ENCODE measurements around the gene PLCXD3. TPM values are rescaled to one million over a fixed set of nuclear protein-coding genes. Genes with fewer than 3 reads are reported as not detected.

Gene PLCXD3
- total and polyA plus RNA-seq, 2 of the 8 experiments (the other 6 are each of a cell fraction or from before 2014, with no cell fraction given) = 0.03 to 0.07 TPM

- Histone ChIP-seq H3K4me1 (replicated peaks in 1 of 4; ENCODE audit: control insufficient read depth in 3 of 4, insufficient read depth in 4 of 4, low read length in 3 of 4) (no peaks in the 10 kb centered on the region), H2AK5ac (ENCODE audit: low read depth, low read length) (no peak overlapping the region), H3K23me2 (ENCODE audit: low read depth, low read length) (no peaks in the 10 kb centered on the region; the same call in 1 of the 2 replicates), H3K23ac (ENCODE audit: insufficient read length) (no peak overlapping the region), H4K8ac (ENCODE audit: extremely low read depth, insufficient read depth, low read length) (no peak overlapping the region), H3K9ac (replicated peaks in 1 of 4; ENCODE audit: extremely low read depth in 1 of 4, low read depth in 3 of 4, low read length in 3 of 4) (no peak overlapping the region), H3K27me3 (replicated peaks in 1 of 4; ENCODE audit: control insufficient read depth in 3 of 4, extremely low read depth in 1 of 4, insufficient read depth in 3 of 4, low read length in 3 of 4) (no peaks in the 10 kb centered on the region), H3K18ac (ENCODE audit: extremely low read depth, low read length) (no peak overlapping the region), H3K4me3 (ENCODE audit: extremely low read depth in 1 of 4, insufficient read depth in 2 of 4, low read depth in 3 of 4, low read length in 4 of 4) (no peak overlapping the region), H2BK15ac (ENCODE audit: low read length) (no peak overlapping the region), H2BK120ac (replicated peaks; ENCODE audit: low read depth, low read length) (no peak overlapping the region), H2BK5ac (ENCODE audit: low read depth, low read length) (no peak overlapping the region), H3K79me2 (ENCODE audit: control insufficient read depth in 1 of 2, insufficient read depth in 2 of 2, low read length in 2 of 2) (no peaks in the 10 kb centered on the region), H4K20me1 (replicated peaks in 1 of 2; ENCODE audit: control insufficient read depth in 1 of 2, insufficient read depth in 2 of 2, low read length in 2 of 2) (no peaks in the 10 kb centered on the region), H4K91ac (replicated peaks; ENCODE audit: insufficient read length, low read length) (no peak overlapping the region), H3K9me3 (ENCODE audit: insufficient read depth in 2 of 2, low read depth in 1 of 2, low read length in 1 of 2) (no peaks in the 10 kb centered on the region), H2BK12ac (ENCODE audit: low read depth, low read length) (no peak overlapping the region), H3K27ac (ENCODE audit: low read depth, low read length) (no peak overlapping the region), H4K5ac (ENCODE audit: insufficient read length, low read depth, low read length) (no peak overlapping the region), H3K14ac (ENCODE audit: insufficient read length) (no peak overlapping the region), H3K4ac (replicated peaks; ENCODE audit: insufficient read length, low read depth, low read length) (no peak overlapping the region), H3K4me2 (ENCODE audit: insufficient read depth in 1 of 2, low read depth in 2 of 2, low read length in 2 of 2) (no peak overlapping the region), H2AFZ (ENCODE audit: low read length) (no peak overlapping the region), H3K36me3 (ENCODE audit: control insufficient read depth in 2 of 4, insufficient read depth in 4 of 4, low read length in 3 of 4) (no peaks in the 10 kb centered on the region), H3K79me1 (ENCODE audit: low read depth, low read length) (no peaks in the 10 kb centered on the region), H2BK20ac (ENCODE audit: low read length) (no peak overlapping the region), H3K56ac (replicated peaks; ENCODE audit: insufficient read length, low read depth, low read length) (no peak overlapping the region)
- ChIA-PET POLR2A (ENCODE audit: partially characterized antibody) (no interaction called here), CTCF (ENCODE audit: partially characterized antibody) (no interaction called here)
- no peak for TF ChIP-seq ZNF274 (IDR thresholded peaks at IDR 0.05; ENCODE audit: borderline replicate concordance, extremely low read depth, low read length)
- no peak for TF ChIP-seq FOSL1 (IDR thresholded peaks at IDR 0.05; ENCODE audit: insufficient read depth, low read depth, low read length)
- TF ChIP-seq KDM5A (IDR thresholded peaks at IDR 0.05; ENCODE audit: low read length) = no peak
- TF ChIP-seq CBX5 (IDR thresholded peaks at IDR 0.05; ENCODE audit: low read depth, low read length) = no peak
- TF ChIP-seq SP1 (IDR thresholded peaks at IDR 0.05; ENCODE audit: low read depth, low read length) = no peak
- TF ChIP-seq KDM1A (IDR thresholded peaks at IDR 0.05; ENCODE audit: borderline replicate concordance, low read length) = no peak
- TF ChIP-seq SIRT6 (IDR thresholded peaks at IDR 0.05; ENCODE audit: low read length) = no peak
- TF ChIP-seq HDAC6 (IDR thresholded peaks at IDR 0.05; ENCODE audit: low read depth, low read length) = no peak
- TF ChIP-seq SP4 (IDR thresholded peaks at IDR 0.05; ENCODE audit: low read length) = no peak
- TF ChIP-seq ATF3 (IDR thresholded peaks at IDR 0.05; ENCODE audit: insufficient read depth, low read depth, low read length) = no peak
- TF ChIP-seq SIX5 (IDR thresholded peaks at IDR 0.05; ENCODE audit: low read depth, low read length) = no peak
- TF ChIP-seq E2F6 (IDR thresholded peaks at IDR 0.05) = no peak
- DNase-seq (ENCODE audit: low read depth in 1 of 2, low spot score in 2 of 2) (no peak), FAIRE-seq (no peak)
- 91% methylated on average over 2 of the region's 2 CpGs; no CpG with 5 or more reads in 1 of the 2 experiments for WGBS, 2 experiments (ENCODE audit: extremely low coverage in 1 of 2, insufficient coverage in 1 of 2, insufficient read length in 1 of 2, insufficient replicate concordance in 2 of 2, low coverage in 1 of 2, low lambda C conversion rate in 2 of 2, missing lambda C conversion rate in 1 of 2)
Observed at GRCh38 chr5:41369799-41370198, 140.6 kb downstream of the PLCXD3 start.
